Lower leg skin (tissue), 3 donors: ENCODE measurements around the gene RAPGEF6.

Experiments
- CTCF ChIP-seq, 3 donors: fragments of 450-650 bp; IDR thresholded peaks; one replicate each; pipeline ENCODE4 v1.5.1; 2016; ENCODE audit warnings: antibody characterized with exemption in 3 of 3, mild to moderate bottlenecking in 3 of 3, moderate library complexity in 2 of 3
- POLR2A ChIP-seq, 2 donors: fragments of 450-650 bp; IDR thresholded peaks; one replicate each; pipeline ENCODE4 v1.6.1; 2016 to 2017; ENCODE audit warnings: antibody characterized with exemption in 2 of 2, mild to moderate bottlenecking in 1 of 2, moderate library complexity in 1 of 2

DNA sequence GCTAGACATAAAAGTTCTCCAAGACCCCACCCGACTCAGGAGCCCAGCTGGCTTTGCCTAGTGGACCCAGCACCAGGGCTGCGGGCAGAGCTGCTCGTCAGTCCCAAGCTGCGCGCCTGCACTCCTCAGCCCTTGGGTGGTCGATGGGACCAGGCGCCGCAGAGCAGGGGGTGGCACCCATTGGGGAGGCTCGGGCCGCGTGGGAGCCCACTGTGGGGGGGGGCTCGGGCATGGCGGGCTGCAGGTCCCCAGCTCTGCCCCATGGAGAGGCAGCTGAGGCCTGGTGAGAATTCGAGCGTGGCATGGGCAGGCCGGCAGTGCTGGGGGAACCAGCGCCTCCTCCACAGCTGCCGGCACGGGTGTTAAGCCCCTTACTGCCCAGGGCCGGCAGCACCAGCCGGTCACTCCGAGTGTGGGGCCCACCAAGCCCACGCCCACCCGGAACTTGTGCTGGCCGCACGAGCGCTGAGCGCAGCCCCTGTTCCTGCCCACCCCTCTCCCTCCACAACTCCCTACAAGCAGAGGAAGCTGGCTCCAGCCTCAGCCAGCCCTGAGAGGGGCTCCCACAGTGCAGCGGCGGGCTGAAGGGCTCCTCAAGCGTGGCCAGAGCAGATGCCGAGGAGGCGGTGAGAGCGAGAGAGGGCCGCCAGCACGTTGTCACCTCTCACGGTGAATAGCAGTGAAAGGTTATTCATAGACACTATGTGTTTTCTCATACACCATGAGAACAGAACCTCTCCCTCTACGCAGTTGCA is 54.9 kb downstream of the RAPGEF6 start:
- TF ChIP-seq POLR2A (IDR thresholded peaks at IDR 0.05) (no peak), CTCF (IDR thresholded peaks at IDR 0.05) (no peak)
